Measurements from ENCODE around the gene RCBTB2. TPM values are rescaled to one million over a fixed set of nuclear protein-coding genes. Genes with fewer than 3 reads are reported as not detected.
A peak's percentile ranks its signal among the peaks of the same experiment; 100 is the strongest.
"Not testable (repeated sequence)": the region's sequence is repeated elsewhere in the genome, so short reads cannot be mapped to it uniquely, and the experiment has no call there.

The RCBTB2 gene
- total RNA-seq (2014; rRNA removed; shearing (Covaris generic)), result 4.3 and 10.3 TPM in 2 replicates

- in situ Hi-C loops (cut with HindIII; ENCODE audit: low sequenced_read_pairs), result no loop called here
- peak; percentile 93 for DNase-seq (ENCODE audit: low spot score)
These were observed at the start of gene RCBTB2 for GRCh38 chr13:48532506-48533499. Gene RCBTB2, minus strand, starts transcription at chr13:48533080. Its CDS starts 11,141 bp downstream, at chr13:48521939.

DNA sequence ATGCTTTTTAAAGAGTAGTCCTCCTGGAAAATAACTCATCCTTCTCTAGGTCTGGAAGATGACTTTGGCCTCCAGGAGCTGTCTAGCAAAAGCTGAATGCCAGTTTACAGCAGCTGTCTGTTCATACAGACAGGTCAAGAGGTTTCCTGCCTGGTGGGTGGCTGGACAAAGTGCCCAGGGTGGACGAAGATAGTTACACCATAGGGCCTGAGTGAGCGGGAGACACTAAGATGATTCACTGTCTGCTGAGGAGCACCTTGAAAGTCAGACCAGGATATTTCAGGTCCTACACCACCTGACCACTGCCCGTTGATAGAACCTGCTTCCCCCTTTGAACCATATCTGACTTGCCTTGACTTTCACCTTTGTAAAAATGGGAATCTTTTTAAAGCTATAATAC, 49.2 kb upstream of the RCBTB2 start:
- in situ Hi-C loops (cut with HindIII; ENCODE audit: low sequenced_read_pairs), result no loop called here
- DNase-seq (ENCODE audit: low spot score), result no peak

GRCh38 chr13:48580896-48581295, 48.0 kb upstream of the RCBTB2 start:
- in situ Hi-C loops (cut with HindIII; ENCODE audit: low sequenced_read_pairs), result no loop called here

GRCh38 chr13:48580185-48580803, 47.4 kb upstream of the RCBTB2 start:
- in situ Hi-C loops (cut with HindIII; ENCODE audit: low sequenced_read_pairs), result no loop called here
- peak; percentile 76 for DNase-seq (ENCODE audit: low spot score)

More at GRCh38 chr13:48580896-48581295, 48.0 kb upstream of the RCBTB2 start:
- DNase-seq (ENCODE audit: low spot score), result no peak

DNA sequence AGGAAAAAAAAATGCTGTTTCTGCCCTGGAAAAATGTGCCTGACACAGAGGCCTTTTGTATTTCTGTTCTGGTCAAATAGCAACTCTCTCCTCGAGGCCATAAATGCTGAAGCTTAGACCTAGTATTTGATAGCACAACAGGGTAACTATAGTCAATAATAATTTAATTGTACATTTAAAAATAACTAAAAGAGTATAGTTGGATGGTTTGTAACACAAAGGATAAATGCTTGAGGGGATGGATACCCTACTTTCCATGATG, 47.0 kb upstream of the RCBTB2 start:
- in situ Hi-C loops (cut with HindIII; ENCODE audit: low sequenced_read_pairs), result not testable (repeated sequence)

DNA sequence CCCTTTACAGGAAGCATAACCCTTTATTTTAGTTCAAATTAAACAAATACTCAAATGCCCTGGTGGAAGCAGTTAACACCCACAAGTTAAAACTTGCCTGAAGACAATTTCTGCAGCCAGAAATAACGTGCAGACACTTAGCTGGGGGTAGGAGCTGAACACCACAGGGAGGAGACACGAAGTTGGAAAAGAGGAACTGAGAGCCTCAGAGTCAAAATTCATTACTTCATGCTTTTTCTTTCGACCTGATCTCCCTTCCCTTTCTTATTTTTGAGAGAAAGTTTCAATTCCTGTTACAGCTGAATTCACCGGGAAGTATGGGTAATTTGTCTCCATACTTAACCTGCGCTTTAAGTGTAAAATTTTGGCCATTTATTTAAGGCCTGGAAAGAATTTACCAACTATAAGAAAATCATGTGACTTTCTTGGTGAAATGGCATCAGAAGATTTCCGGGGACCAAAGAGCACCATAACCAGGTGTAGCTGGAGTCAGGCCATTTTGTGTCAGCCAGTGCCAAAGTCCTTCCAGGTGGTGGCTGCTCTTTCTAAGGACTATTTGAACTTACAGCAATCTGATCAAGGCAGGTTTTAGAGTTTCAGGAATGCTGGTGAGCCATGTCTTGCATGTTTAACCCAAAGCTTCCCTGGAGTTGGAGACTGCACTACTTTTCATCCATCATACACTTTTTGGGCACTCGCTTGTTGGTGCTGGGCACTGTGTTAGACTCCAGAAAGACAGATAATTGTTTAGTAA, 46.5 kb upstream of the RCBTB2 start:
- in situ Hi-C loops (cut with HindIII; ENCODE audit: low sequenced_read_pairs), result no loop called here
- no peak for DNase-seq (ENCODE audit: low spot score)

More for the DNA sequence above, 47.0 kb upstream of the RCBTB2 start:
- not testable (repeated sequence) for DNase-seq (ENCODE audit: low spot score)

- in situ Hi-C loops (cut with HindIII; ENCODE audit: low sequenced_read_pairs), result no loop called here
- DNase-seq (ENCODE audit: low spot score), result no peak
These were observed 45.8 kb upstream of the RCBTB2 start for GRCh38 chr13:48578516-48579164.

- DNase-seq (ENCODE audit: low spot score), result no peak
- in situ Hi-C loops (cut with HindIII; ENCODE audit: low sequenced_read_pairs), result no loop called here
These were observed 43.6 kb upstream of the RCBTB2 start for GRCh38 chr13:48576448-48577010.

- in situ Hi-C loops (cut with HindIII; ENCODE audit: low sequenced_read_pairs), result no loop called here
- DNase-seq (ENCODE audit: low spot score), result no peak
These were observed 42.2 kb upstream of the RCBTB2 start for GRCh38 chr13:48575031-48575430.

GRCh38 chr13:48574041-48574796, 41.3 kb upstream of the RCBTB2 start:
- in situ Hi-C loops (cut with HindIII; ENCODE audit: low sequenced_read_pairs), result no loop called here
- no peak for DNase-seq (ENCODE audit: low spot score)

DNA sequence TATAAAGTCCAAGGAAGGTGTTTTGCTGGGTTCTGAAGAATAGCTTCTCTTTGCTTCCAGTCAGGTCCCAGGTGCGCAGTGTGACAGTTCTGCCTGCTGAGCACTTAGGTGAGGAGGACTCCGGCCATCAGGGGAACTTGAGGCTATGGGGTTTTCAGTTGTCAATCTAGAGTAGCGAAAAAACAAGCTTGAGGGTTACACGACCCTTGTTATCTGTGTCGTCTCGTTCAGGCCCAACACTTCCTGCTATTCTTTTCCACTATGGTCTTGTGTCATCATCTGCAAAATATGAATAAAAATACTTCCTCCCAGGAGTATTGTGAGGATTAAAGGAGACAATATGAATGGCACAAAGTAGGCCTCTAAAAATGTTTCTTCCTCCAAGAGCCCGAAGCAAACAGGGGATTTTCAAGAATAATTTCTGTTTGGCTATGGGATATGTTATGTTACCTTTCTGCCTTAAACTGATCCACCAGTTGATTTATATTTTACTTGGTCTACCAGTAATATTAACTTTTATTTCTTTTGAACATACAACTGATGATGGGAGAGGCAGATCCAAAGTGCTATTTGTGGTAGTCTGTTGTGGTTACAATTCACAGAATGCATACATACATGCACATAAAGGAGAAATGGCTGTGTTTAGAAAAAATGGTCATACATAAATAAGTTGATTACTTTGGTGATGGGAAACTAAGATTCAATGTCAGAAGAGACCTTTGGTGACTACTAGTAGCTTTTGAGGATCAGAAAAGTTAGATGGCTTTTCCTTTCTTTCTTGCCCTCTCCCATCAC, 40.5 kb upstream of the RCBTB2 start:
- no peak for DNase-seq (ENCODE audit: low spot score)

DNA sequence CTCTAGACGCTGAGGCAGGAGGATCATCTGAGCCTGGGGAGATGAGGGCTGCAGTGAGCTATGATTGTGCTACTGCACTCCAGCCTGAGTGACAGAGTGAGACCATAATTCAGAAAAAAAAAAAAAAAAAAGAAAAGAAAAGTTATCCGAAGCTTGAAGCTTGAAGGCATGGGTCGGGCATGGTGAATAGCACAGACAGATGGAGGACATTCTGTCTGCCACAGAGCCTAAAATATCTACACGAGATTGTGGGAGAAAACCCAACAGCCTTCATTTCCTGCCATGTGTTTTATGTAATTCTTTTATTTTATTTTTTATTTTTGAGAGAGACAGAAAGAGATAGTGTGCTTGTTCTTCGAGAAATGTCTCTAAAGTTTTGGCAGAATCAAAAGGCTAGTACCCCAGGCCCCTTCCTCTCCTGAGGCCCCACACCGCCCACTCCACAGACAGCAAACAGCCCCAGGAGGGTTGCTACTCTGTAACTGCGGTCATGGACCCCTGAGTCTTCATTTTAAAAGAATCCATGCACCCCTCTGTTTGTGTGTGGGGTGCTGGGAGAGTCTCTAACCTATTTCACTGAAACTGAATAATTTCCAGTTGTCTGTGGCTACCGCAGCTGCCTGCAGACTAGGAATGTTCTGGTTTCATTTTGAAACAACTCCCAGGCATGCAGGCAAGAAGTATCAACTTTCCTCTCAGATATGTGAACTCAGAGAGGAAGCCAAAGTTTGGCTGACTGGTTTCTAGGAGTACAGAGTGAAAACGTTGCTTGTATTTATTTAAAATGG, 38.4 kb upstream of the RCBTB2 start:
- in situ Hi-C loops (cut with HindIII; ENCODE audit: low sequenced_read_pairs), result no loop called here
- DNase-seq (ENCODE audit: low spot score), result no peak

More for the DNA sequence above, 40.5 kb upstream of the RCBTB2 start:
- in situ Hi-C loops (cut with HindIII; ENCODE audit: low sequenced_read_pairs), result no loop called here

GRCh38 chr13:48570216-48570828, 37.4 kb upstream of the RCBTB2 start:
- in situ Hi-C loops (cut with HindIII; ENCODE audit: low sequenced_read_pairs), result no loop called here
- DNase-seq (ENCODE audit: low spot score), result no peak

DNA sequence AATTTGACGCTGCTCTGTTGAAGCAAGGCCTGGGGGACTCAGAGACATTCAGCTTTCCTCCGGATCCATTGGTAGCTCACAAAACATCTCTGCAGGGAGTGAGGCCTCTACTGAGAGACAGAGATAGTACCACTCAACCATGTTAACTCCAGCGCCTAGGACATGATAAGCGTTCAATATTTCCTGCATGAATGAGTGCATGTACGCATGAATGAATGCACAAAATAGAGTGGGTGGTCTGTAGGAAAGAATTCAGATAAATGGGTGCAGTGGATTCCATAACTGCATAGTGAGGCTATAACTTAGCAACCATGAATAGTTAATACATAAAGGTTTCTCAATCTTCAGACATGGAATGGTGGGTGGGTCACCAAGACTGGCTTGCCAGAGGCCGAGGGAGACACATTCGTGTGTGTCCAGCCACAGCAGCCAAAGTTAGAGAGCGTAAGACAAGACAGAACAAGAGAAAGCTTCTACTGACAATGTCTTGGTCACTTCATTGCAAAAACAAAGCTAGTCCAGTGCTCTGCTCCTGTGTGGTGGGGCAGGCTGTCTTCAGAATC, 36.3 kb upstream of the RCBTB2 start:
- no peak for DNase-seq (ENCODE audit: low spot score)
- in situ Hi-C loops (cut with HindIII; ENCODE audit: low sequenced_read_pairs), result loop anchor here (10.0 kb wide), 1 partner anchor 74 kb away; no protein-coding TSS in a partner anchor

- in situ Hi-C loops (cut with HindIII; ENCODE audit: low sequenced_read_pairs), result loop anchor here (10.0 kb wide), 1 partner anchor 74 kb away; no protein-coding TSS in a partner anchor
- DNase-seq (ENCODE audit: low spot score), result no peak
These were observed 35.7 kb upstream of the RCBTB2 start for GRCh38 chr13:48568370-48569103.
